Neural progenitor cell (in vitro differentiated cells): Measurements from ENCODE around the gene PBX3. TPM values are rescaled to one million over a fixed set of nuclear protein-coding genes. Genes with fewer than 3 reads are reported as not detected.

ENCODE experiments used
- DNase-seq: peaks from one replicate; pipeline ENCODE4 v3.0.0-alpha.2; 2016; ENCODE audit warnings: low spot score
- H2AFZ ChIP-seq: fragments of 200-600 bp; sonication (generic); replicated peaks from 2 replicates; pipeline ENCODE4 v1.6.1; 2016; ENCODE audit warnings: antibody characterized with exemption
- H3F3A ChIP-seq: fragments of 200-600 bp; sonication (generic); 2 replicates; pipeline ENCODE4 v1.6.1; 2016; ENCODE audit warnings: antibody characterized with exemption, low read depth
- H3K27ac ChIP-seq: fragments of 200-600 bp; sonication (generic); 2 replicates; pipeline ENCODE4 v1.5.1; 2016; ENCODE audit warnings: mild to moderate bottlenecking
- H3K27me3 ChIP-seq: fragments of 200-600 bp; sonication (generic); 2 replicates; pipeline ENCODE4 v1.6.1; 2016; ENCODE audit warnings: mild to moderate bottlenecking, moderate library complexity
- H3K36me3 ChIP-seq: fragments of 200-600 bp; sonication (generic); 2 replicates; pipeline ENCODE4 v1.5.1; 2016
- H3K4me1 ChIP-seq: fragments of 200-600 bp; sonication (generic); 2 replicates; pipeline ENCODE4 v1.6.1; 2016; ENCODE audit warnings: mixed run types
- H3K4me2 ChIP-seq: fragments of 200-600 bp; sonication (generic); 2 replicates; pipeline ENCODE4 v1.6.1; 2016
- H3K4me3 ChIP-seq: fragments of 200-600 bp; sonication (generic); 2 replicates; pipeline ENCODE4 v1.5.1; 2016
- H3K79me2 ChIP-seq: fragments of 200-600 bp; sonication (generic); 2 replicates; pipeline ENCODE4 v1.6.1; 2016; ENCODE audit warnings: low read depth
- H3K9ac ChIP-seq: fragments of 200-600 bp; sonication (generic); 2 replicates; pipeline ENCODE4 v1.6.1; 2016
- H3K9me3 ChIP-seq: fragments of 200-600 bp; sonication (generic); 2 replicates; pipeline ENCODE4 v1.5.1; 2016; ENCODE audit warnings: low read depth
- H4K20me1 ChIP-seq: fragments of 200-600 bp; sonication (generic); 2 replicates; pipeline ENCODE4 v1.6.1; 2016; ENCODE audit warnings: low read depth
- H3K27ac Mint-ChIP-seq: 3 replicates; pipeline ENCODE4 v1.8.0; 2021; ENCODE audit warnings: mixed read lengths
- H3K27me3 Mint-ChIP-seq: 2 replicates; pipeline ENCODE4 v1.8.0; 2022; ENCODE audit warnings: low read depth, mild to moderate bottlenecking, inconsistent platforms, moderate library complexity, mixed read lengths; ENCODE audit not compliant: insufficient read depth
- H3K36me3 Mint-ChIP-seq: 3 replicates; pipeline ENCODE4 v1.8.0; 2021; ENCODE audit warnings: mixed read lengths
- H3K4me1 Mint-ChIP-seq: 3 replicates; pipeline ENCODE4 v1.8.0; 2021; ENCODE audit warnings: mixed read lengths
- H3K4me3 Mint-ChIP-seq: 3 replicates; pipeline ENCODE4 v1.8.0; 2021; ENCODE audit warnings: mild to moderate bottlenecking, moderate library complexity, mixed read lengths
- H3K9me3 Mint-ChIP-seq: 3 replicates; pipeline ENCODE4 v1.8.0; 2020; ENCODE audit warnings: mixed read lengths
- EZH2 ChIP-seq: fragments of 200-600 bp; sonication (generic); IDR thresholded peaks from 2 replicates; pipeline ENCODE4 v1.6.1; 2017; ENCODE audit warnings: antibody characterized with exemption, mild to moderate bottlenecking, moderate library complexity
- EZH2phosphoT487 ChIP-seq: fragments of 200-600 bp; sonication (generic); IDR thresholded peaks from 2 replicates; pipeline ENCODE4 v1.6.1; 2017; ENCODE audit warnings: antibody characterized with exemption
- total RNA-seq: library from RNA; depleted of rRNA; stranded (reverse); fragments of >200 nt; gene quantifications from 2 replicates; pipeline ENCODE4 v1.2.3, GENCODE V29; 2015; ENCODE audit warnings: low replicate concordance
- TF ChIP-seq, protein P1 (sequence below): fragments of 200-600 bp; sonication (generic); IDR thresholded peaks from 2 replicates; pipeline ENCODE4 v1.5.1; 2017; ENCODE audit warnings: antibody characterized with exemption, mild to moderate bottlenecking

Gene PBX3
- total RNA-seq, 1 donor from 2014 or later, result 99.5 TPM

GRCh38 chr9:125972012-125972729 is 225.0 kb downstream of the PBX3 start:
- no peaks in the 10 kb centered on the region for H4K20me1 ChIP-seq
- H3K27ac ChIP-seq, result no peak overlapping the region
- Mint-ChIP-seq H3K36me3 (peaks cover 4% of the 10 kb centered on the region), H3K4me3 (no peak overlapping the region), H3K9me3 (peaks cover 6% of the 10 kb centered on the region), H3K27me3 (peaks cover 13% of the 10 kb centered on the region), H3K27ac (no peak overlapping the region), H3K4me1 (peaks cover 2% of the 10 kb centered on the region)
- H2AFZ ChIP-seq, result no peak overlapping the region
- H3K9ac ChIP-seq, result no peak overlapping the region
- H3K79me2 ChIP-seq, result no peaks in the 10 kb centered on the region
- H3K4me3 ChIP-seq, result no peak overlapping the region
- no peaks in the 10 kb centered on the region for H3K36me3 ChIP-seq
- H3K4me2 ChIP-seq, result no peak overlapping the region
- H3K4me1 ChIP-seq, result no peaks in the 10 kb centered on the region
- no peak for DNase-seq
- H3F3A ChIP-seq, result no peaks in the 10 kb centered on the region
- H3K9me3 ChIP-seq, result no peaks in the 10 kb centered on the region
- H3K27me3 ChIP-seq, result no peaks in the 10 kb centered on the region
- TF ChIP-seq, protein P1, sequence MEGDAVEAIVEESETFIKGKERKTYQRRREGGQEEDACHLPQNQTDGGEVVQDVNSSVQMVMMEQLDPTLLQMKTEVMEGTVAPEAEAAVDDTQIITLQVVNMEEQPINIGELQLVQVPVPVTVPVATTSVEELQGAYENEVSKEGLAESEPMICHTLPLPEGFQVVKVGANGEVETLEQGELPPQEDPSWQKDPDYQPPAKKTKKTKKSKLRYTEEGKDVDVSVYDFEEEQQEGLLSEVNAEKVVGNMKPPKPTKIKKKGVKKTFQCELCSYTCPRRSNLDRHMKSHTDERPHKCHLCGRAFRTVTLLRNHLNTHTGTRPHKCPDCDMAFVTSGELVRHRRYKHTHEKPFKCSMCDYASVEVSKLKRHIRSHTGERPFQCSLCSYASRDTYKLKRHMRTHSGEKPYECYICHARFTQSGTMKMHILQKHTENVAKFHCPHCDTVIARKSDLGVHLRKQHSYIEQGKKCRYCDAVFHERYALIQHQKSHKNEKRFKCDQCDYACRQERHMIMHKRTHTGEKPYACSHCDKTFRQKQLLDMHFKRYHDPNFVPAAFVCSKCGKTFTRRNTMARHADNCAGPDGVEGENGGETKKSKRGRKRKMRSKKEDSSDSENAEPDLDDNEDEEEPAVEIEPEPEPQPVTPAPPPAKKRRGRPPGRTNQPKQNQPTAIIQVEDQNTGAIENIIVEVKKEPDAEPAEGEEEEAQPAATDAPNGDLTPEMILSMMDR, result no peak

GRCh38 chr9:125973547-125973946 is 226.4 kb downstream of the PBX3 start:
- Histone ChIP-seq H3K4me1 (no peaks in the 10 kb centered on the region), H3K27ac (no peak overlapping the region), H2AFZ (no peak overlapping the region), H3K36me3 (no peaks in the 10 kb centered on the region), H3K9me3 (no peaks in the 10 kb centered on the region), H3K4me3 (no peak overlapping the region), H3K9ac (no peak overlapping the region), H3K27me3 (no peaks in the 10 kb centered on the region), H3K4me2 (no peak overlapping the region), H4K20me1 (no peaks in the 10 kb centered on the region), H3K79me2 (no peaks in the 10 kb centered on the region), H3F3A (no peaks in the 10 kb centered on the region)
- Mint-ChIP-seq H3K36me3 (no peaks in the 10 kb centered on the region), H3K4me3 (no peak overlapping the region), H3K27ac (no peak overlapping the region), H3K27me3 (peaks cover 13% of the 10 kb centered on the region), H3K4me1 (peaks cover 2% of the 10 kb centered on the region), H3K9me3 (peaks cover 6% of the 10 kb centered on the region)
- DNase-seq, result no peak
- TF ChIP-seq, protein P1, result no peak
- TF ChIP-seq EZH2phosphoT487 (no peak), EZH2 (no peak)

DNA sequence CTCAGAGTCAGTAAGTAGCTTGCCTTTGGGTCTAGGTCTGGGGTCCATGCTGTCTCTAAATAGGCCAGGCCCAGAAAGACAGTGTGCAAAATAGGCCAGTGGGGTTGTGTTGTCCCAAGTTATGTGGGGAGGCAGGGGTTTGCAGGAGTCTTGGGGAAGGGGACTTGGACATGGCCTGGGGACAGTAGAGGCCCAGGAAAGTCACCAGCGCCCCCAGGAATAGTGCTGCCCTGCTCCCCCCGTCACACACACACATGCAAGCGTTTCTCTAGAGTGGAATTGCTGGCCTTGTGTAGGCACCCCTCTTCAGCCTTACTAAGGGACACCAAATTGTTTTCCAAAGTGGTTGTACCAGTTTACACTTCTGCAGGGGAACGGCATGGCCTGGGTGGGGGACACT is 227.5 kb downstream of the PBX3 start:
- no peaks in the 10 kb centered on the region for H3K4me1 ChIP-seq
- no peak overlapping the region for H3K27ac ChIP-seq
- H3K27me3 Mint-ChIP-seq, result peaks cover 9% of the 10 kb centered on the region
- H3K9ac ChIP-seq, result no peak overlapping the region
- no peaks in the 10 kb centered on the region for H4K20me1 ChIP-seq
- H3K4me2 ChIP-seq, result no peak overlapping the region
- no peaks in the 10 kb centered on the region for H3F3A ChIP-seq
- DNase-seq, result no peak
- H3K9me3 Mint-ChIP-seq, result peaks cover 11% of the 10 kb centered on the region
- peaks cover 2% of the 10 kb centered on the region for H3K4me1 Mint-ChIP-seq
- H2AFZ ChIP-seq, result no peak overlapping the region
- H3K27ac Mint-ChIP-seq, result no peak overlapping the region
- H3K9me3 ChIP-seq, result no peaks in the 10 kb centered on the region
- no peaks in the 10 kb centered on the region for H3K27me3 ChIP-seq
- no peaks in the 10 kb centered on the region for H3K79me2 ChIP-seq
- H3K4me3 ChIP-seq, result no peak overlapping the region
- H3K4me3 Mint-ChIP-seq, result no peak overlapping the region
- H3K36me3 ChIP-seq, result no peaks in the 10 kb centered on the region
- no peaks in the 10 kb centered on the region for H3K36me3 Mint-ChIP-seq
- TF ChIP-seq, protein P1, result no peak
- no peak for TF ChIP-seq EZH2phosphoT487
- no peak for TF ChIP-seq EZH2
